Activated CD8-positive, alpha-beta memory T cell treated with anti-CD3 and anti-CD28 coated beads, Interleukin-2, amount 50 U/mL, for 4 hours (primary cell): ENCODE measurements around the gene ITPKB.
"Not testable (repeated sequence)": the region's sequence is repeated elsewhere in the genome, so short reads cannot be mapped to it uniquely, and the experiment has no call there.

Experiments used
- DNase-seq: peaks from one replicate; pipeline ENCODE4 v3.0.0-alpha.2; 2020

The ITPKB gene

GRCh38 chr1:226738995-226739695 lies at the start of gene ITPKB:
Gene ITPKB (minus strand): TSS chr1:226739282. CDS start chr1:226737458, 1,824 bp downstream.
- peak; percentile 55 for DNase-seq

- no peak for DNase-seq
Observed at GRCh38 chr1:226787638-226788037, 48.6 kb upstream of the ITPKB start.

- no peak for DNase-seq
Observed at GRCh38 chr1:226787071-226787470, 48.0 kb upstream of the ITPKB start.

GRCh38 chr1:226786550-226786949 lies 47.5 kb upstream of the ITPKB start:
- DNase-seq = no peak

- no peak for DNase-seq
Observed at GRCh38 chr1:226785805-226786204, 46.7 kb upstream of the ITPKB start.

GRCh38 chr1:226784081-226785049 lies 45.3 kb upstream of the ITPKB start:
- no peak for DNase-seq

GRCh38 chr1:226782845-226783601 lies 43.9 kb upstream of the ITPKB start:
- DNase-seq = no peak

- DNase-seq = no peak
Observed at GRCh38 chr1:226781937-226782609, 43.0 kb upstream of the ITPKB start.

GRCh38 chr1:226779561-226779960 lies 40.5 kb upstream of the ITPKB start:
- DNase-seq = no peak

GRCh38 chr1:226778657-226779058 lies 39.6 kb upstream of the ITPKB start:
- DNase-seq = no peak

- no peak for DNase-seq
Observed at GRCh38 chr1:226776975-226777374, 37.9 kb upstream of the ITPKB start.

GRCh38 chr1:226776066-226776465 lies 37.0 kb upstream of the ITPKB start:
- DNase-seq = no peak

GRCh38 chr1:226772446-226773139 lies 33.5 kb upstream of the ITPKB start:
- no peak for DNase-seq

- DNase-seq = not testable (repeated sequence)
Observed at GRCh38 chr1:226767170-226767569, 28.1 kb upstream of the ITPKB start.

- DNase-seq = no peak
Observed at GRCh38 chr1:226766565-226766964, 27.5 kb upstream of the ITPKB start.

- DNase-seq = no peak
Observed at GRCh38 chr1:226764533-226764932, 25.5 kb upstream of the ITPKB start.

GRCh38 chr1:226763905-226764264 lies 24.8 kb upstream of the ITPKB start:
- peak; percentile 35 for DNase-seq

GRCh38 chr1:226762988-226763904 lies 24.2 kb upstream of the ITPKB start:
- no peak for DNase-seq

- no peak for DNase-seq
Observed at GRCh38 chr1:226762055-226762454, 23.0 kb upstream of the ITPKB start.

- DNase-seq = no peak
Observed at GRCh38 chr1:226761322-226761721, 22.2 kb upstream of the ITPKB start.
